Measurements from ENCODE around the gene CDH4. TPM values are rescaled to one million over a fixed set of nuclear protein-coding genes. Genes with fewer than 3 reads are reported as not detected.

CDH4 gene
- total and polyA plus RNA-seq, 5 donors from 2014 or later, result 0.07 to 0.69 (median 0.49) TPM; not detected in 1

- no peak overlapping the region for H3K4me3 Mint-ChIP-seq
- no peaks in the 10 kb centered on the region for H3K36me3 ChIP-seq (ENCODE audit: control insufficient read depth, insufficient read depth, low read length)
- DNase-seq, result no peak
- no peak overlapping the region for H3K27ac Mint-ChIP-seq
- ATAC-seq (ENCODE audit: low read depth in 2 of 2), result no peak
- no peaks in the 10 kb centered on the region for H3K36me3 Mint-ChIP-seq
- H3K4me3 ChIP-seq (ENCODE audit: low read depth, low read length), result no peak overlapping the region
- H3K9me3 ChIP-seq (ENCODE audit: control insufficient read depth in 2 of 2, low read length in 2 of 2), result no peaks in the 10 kb centered on the region
- no peaks in the 10 kb centered on the region for H3K27me3 Mint-ChIP-seq
- H3K27me3 ChIP-seq (ENCODE audit: control insufficient read depth, insufficient read depth, low read length), result no peaks in the 10 kb centered on the region
- H3K4me1 Mint-ChIP-seq, result no peaks in the 10 kb centered on the region
- H3K9me3 Mint-ChIP-seq, result peaks cover 0 to 2% (median 0%) of the 10 kb centered on the region in 7 donors
- no peak overlapping the region for H3K27ac ChIP-seq (ENCODE audit: insufficient read depth, low read length, poor library complexity, severe bottlenecking)
- H3K4me1 ChIP-seq (ENCODE audit: control insufficient read depth, insufficient read depth, low read length, poor library complexity, severe bottlenecking), result no peaks in the 10 kb centered on the region
Observed at GRCh38 chr20:61628901-61629601, 377.0 kb downstream of the CDH4 start.

DNA sequence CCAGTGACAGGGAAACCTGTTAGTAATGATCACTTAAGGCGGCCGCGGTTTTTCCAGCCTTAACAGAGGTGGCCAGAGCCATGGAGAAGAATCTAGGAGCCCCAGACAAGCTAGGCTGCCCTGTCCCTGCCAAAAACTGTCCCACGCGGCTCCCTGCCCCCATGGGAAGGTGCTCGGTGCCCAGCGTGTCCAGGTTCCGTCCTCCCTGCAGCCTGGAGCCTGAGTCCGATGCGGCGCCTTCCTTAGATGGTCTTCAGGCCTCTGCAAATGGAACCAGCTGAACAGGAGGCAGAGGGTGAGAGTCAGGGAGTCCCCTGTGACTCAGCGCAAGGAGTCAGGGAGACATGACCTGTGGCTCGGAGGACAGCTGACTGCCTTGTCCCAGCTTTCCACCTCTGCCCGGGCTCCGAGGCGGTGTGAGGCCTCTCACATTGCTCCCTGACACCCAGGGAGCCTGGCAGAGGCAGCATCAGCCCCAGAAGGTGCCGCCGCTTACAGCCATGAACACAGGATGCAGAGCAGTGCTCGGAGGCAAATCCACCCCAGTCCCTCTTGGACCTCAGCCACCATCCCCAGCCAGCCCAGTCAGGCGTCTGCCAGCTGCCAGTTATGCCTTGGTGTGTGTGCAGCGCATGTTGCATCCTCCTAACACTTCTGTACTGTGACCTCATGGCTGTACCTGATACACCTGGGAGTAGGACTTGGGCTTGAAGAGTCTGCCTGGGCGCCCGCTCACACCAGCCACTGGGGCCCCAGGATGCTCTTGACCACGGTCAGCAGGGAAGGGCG, 377.7 kb downstream of the CDH4 start:
- Histone ChIP-seq H3K4me3 (ENCODE audit: low read depth, low read length) (no peak overlapping the region), H3K9me3 (ENCODE audit: control insufficient read depth in 2 of 2, low read length in 2 of 2) (no peaks in the 10 kb centered on the region), H3K4me1 (ENCODE audit: control insufficient read depth, insufficient read depth, low read length, poor library complexity, severe bottlenecking) (no peaks in the 10 kb centered on the region), H3K36me3 (ENCODE audit: control insufficient read depth, insufficient read depth, low read length) (no peaks in the 10 kb centered on the region), H3K27ac (ENCODE audit: insufficient read depth, low read length, poor library complexity, severe bottlenecking) (no peak overlapping the region), H3K27me3 (ENCODE audit: control insufficient read depth, insufficient read depth, low read length) (no peaks in the 10 kb centered on the region)
- Mint-ChIP-seq H3K36me3 (no peaks in the 10 kb centered on the region), H3K4me1 (no peaks in the 10 kb centered on the region), H3K27ac (no peak overlapping the region), H3K27me3 (no peaks in the 10 kb centered on the region), H3K9me3 (peaks cover 0 to 2% (median 0%) of the 10 kb centered on the region in 7 donors), H3K4me3 (no peak overlapping the region)
- DNase-seq, result no peak
- no peak for ATAC-seq (ENCODE audit: low read depth in 2 of 2)

DNA sequence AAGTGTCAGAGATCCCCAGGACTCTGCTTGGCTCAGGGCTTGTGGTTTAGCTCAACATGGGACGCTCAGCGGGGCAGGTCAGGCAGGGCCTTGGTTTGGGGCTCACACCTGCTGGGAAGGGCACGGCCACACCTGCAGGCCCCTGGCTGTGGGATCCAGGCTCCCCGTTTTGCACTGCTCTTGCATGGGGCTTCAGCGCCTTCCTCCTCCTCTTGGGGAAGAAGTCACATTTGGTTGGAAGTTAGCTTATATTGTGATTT, 378.3 kb downstream of the CDH4 start:
- Mint-ChIP-seq H3K4me3 (no peak overlapping the region), H3K4me1 (no peaks in the 10 kb centered on the region), H3K9me3 (peaks cover 0 to 2% (median 0%) of the 10 kb centered on the region in 7 donors), H3K27ac (no peak overlapping the region), H3K36me3 (no peaks in the 10 kb centered on the region), H3K27me3 (no peaks in the 10 kb centered on the region)
- Histone ChIP-seq H3K27me3 (ENCODE audit: control insufficient read depth, insufficient read depth, low read length) (no peaks in the 10 kb centered on the region), H3K27ac (ENCODE audit: insufficient read depth, low read length, poor library complexity, severe bottlenecking) (no peak overlapping the region), H3K36me3 (ENCODE audit: control insufficient read depth, insufficient read depth, low read length) (no peaks in the 10 kb centered on the region), H3K4me3 (ENCODE audit: low read depth, low read length) (no peak overlapping the region), H3K4me1 (ENCODE audit: control insufficient read depth, insufficient read depth, low read length, poor library complexity, severe bottlenecking) (no peaks in the 10 kb centered on the region), H3K9me3 (ENCODE audit: control insufficient read depth in 2 of 2, low read length in 2 of 2) (no peaks in the 10 kb centered on the region)
- no peak for ATAC-seq (ENCODE audit: low read depth in 2 of 2)
- no peak for DNase-seq

- H3K4me1 ChIP-seq (ENCODE audit: control insufficient read depth, insufficient read depth, low read length, poor library complexity, severe bottlenecking), result no peaks in the 10 kb centered on the region
- no peak overlapping the region for H3K27ac ChIP-seq (ENCODE audit: insufficient read depth, low read length, poor library complexity, severe bottlenecking)
- Mint-ChIP-seq H3K36me3 (no peaks in the 10 kb centered on the region), H3K4me3 (no peak overlapping the region), H3K9me3 (peaks cover 0 to 2% (median 0%) of the 10 kb centered on the region in 7 donors), H3K4me1 (no peaks in the 10 kb centered on the region), H3K27ac (no peak overlapping the region), H3K27me3 (no peaks in the 10 kb centered on the region)
- no peaks in the 10 kb centered on the region for H3K27me3 ChIP-seq (ENCODE audit: control insufficient read depth, insufficient read depth, low read length)
- no peak overlapping the region for H3K4me3 ChIP-seq (ENCODE audit: low read depth, low read length)
- no peaks in the 10 kb centered on the region for H3K36me3 ChIP-seq (ENCODE audit: control insufficient read depth, insufficient read depth, low read length)
- ATAC-seq (ENCODE audit: low read depth in 2 of 2) (no peak), DNase-seq (no peak)
- H3K9me3 ChIP-seq (ENCODE audit: control insufficient read depth in 2 of 2, low read length in 2 of 2), result no peaks in the 10 kb centered on the region
Observed at GRCh38 chr20:61630816-61631215, 378.8 kb downstream of the CDH4 start.

DNA sequence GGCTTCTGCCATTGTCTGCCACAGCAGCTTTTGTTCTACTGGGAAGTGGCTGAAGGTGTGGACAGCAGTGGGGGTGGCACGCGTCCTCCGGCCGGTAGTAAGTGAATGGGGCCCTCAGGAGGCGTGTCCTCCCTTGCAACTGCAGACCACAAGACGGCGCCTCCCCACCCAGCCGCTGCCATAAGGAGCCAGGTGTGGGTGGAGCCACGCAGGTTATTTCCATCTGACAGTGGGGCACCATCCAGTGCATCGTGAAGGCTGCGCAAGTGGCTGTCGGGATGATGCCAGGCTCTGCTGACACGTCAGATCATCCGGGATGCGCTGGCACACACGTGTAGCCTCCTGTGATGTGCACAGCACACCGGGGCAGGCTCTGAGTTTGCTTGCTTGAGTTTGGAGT, 379.7 kb downstream of the CDH4 start:
- peaks cover 0 to 2% (median 0%) of the 10 kb centered on the region in 7 donors for H3K9me3 Mint-ChIP-seq
- Histone ChIP-seq H3K36me3 (ENCODE audit: control insufficient read depth, insufficient read depth, low read length) (no peaks in the 10 kb centered on the region), H3K4me3 (ENCODE audit: low read depth, low read length) (no peak overlapping the region), H3K27me3 (ENCODE audit: control insufficient read depth, insufficient read depth, low read length) (no peaks in the 10 kb centered on the region), H3K9me3 (ENCODE audit: control insufficient read depth in 2 of 2, low read length in 2 of 2) (no peaks in the 10 kb centered on the region), H3K4me1 (ENCODE audit: control insufficient read depth, insufficient read depth, low read length, poor library complexity, severe bottlenecking) (no peaks in the 10 kb centered on the region), H3K27ac (ENCODE audit: insufficient read depth, low read length, poor library complexity, severe bottlenecking) (no peak overlapping the region)
- DNase-seq, result no peak
- no peaks in the 10 kb centered on the region for H3K36me3 Mint-ChIP-seq
- H3K27ac Mint-ChIP-seq, result no peak overlapping the region
- no peaks in the 10 kb centered on the region for H3K27me3 Mint-ChIP-seq
- ATAC-seq (ENCODE audit: low read depth in 2 of 2), result no peak
- H3K4me1 Mint-ChIP-seq, result no peaks in the 10 kb centered on the region
- H3K4me3 Mint-ChIP-seq, result no peak overlapping the region

DNA sequence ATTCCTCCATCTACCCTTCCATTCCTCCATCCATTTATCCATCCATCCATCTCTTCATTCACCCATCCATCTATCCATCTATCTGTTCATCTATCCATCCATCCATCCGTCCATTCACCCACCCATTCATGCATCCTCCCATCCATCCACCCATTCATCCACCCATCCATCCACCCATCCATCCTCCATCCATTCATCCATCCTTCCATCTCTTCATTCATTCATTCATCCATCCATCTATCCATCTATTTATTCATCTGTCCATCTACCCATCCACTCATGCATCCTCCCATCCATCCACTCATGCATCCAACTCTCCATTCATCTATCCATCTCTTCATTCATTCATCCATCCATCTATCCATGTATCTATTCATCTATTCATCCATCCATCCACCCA, 380.9 kb downstream of the CDH4 start:
- no peaks in the 10 kb centered on the region for H3K36me3 Mint-ChIP-seq
- no peak overlapping the region for H3K4me3 ChIP-seq (ENCODE audit: low read depth, low read length)
- H3K27me3 ChIP-seq (ENCODE audit: control insufficient read depth, insufficient read depth, low read length), result no peaks in the 10 kb centered on the region
- H3K27ac ChIP-seq (ENCODE audit: insufficient read depth, low read length, poor library complexity, severe bottlenecking), result no peak overlapping the region
- H3K27ac Mint-ChIP-seq, result no peak overlapping the region
- H3K4me3 Mint-ChIP-seq, result no peak overlapping the region
- peaks cover 0 to 2% (median 0%) of the 10 kb centered on the region in 7 donors for H3K9me3 Mint-ChIP-seq
- no peaks in the 10 kb centered on the region for H3K36me3 ChIP-seq (ENCODE audit: control insufficient read depth, insufficient read depth, low read length)
- H3K4me1 ChIP-seq (ENCODE audit: control insufficient read depth, insufficient read depth, low read length, poor library complexity, severe bottlenecking), result no peaks in the 10 kb centered on the region
- H3K9me3 ChIP-seq (ENCODE audit: control insufficient read depth in 2 of 2, low read length in 2 of 2), result no peaks in the 10 kb centered on the region
- DNase-seq (no peak), ATAC-seq (ENCODE audit: low read depth in 2 of 2) (no peak)
- no peaks in the 10 kb centered on the region for H3K4me1 Mint-ChIP-seq
- no peaks in the 10 kb centered on the region for H3K27me3 Mint-ChIP-seq

GRCh38 chr20:61634376-61635145, 382.5 kb downstream of the CDH4 start:
- H3K9me3 ChIP-seq (ENCODE audit: control insufficient read depth in 2 of 2, low read length in 2 of 2), result no peaks in the 10 kb centered on the region
- H3K4me1 ChIP-seq (ENCODE audit: control insufficient read depth, insufficient read depth, low read length, poor library complexity, severe bottlenecking), result no peaks in the 10 kb centered on the region
- H3K4me1 Mint-ChIP-seq, result no peaks in the 10 kb centered on the region
- H3K36me3 ChIP-seq (ENCODE audit: control insufficient read depth, insufficient read depth, low read length), result no peaks in the 10 kb centered on the region
- H3K27me3 ChIP-seq (ENCODE audit: control insufficient read depth, insufficient read depth, low read length), result no peaks in the 10 kb centered on the region
- H3K4me3 Mint-ChIP-seq, result no peak overlapping the region
- H3K27me3 Mint-ChIP-seq, result no peaks in the 10 kb centered on the region
- DNase-seq, result no peak
- peaks cover 0 to 2% (median 0%) of the 10 kb centered on the region in 7 donors for H3K9me3 Mint-ChIP-seq
- no peak overlapping the region for H3K4me3 ChIP-seq (ENCODE audit: low read depth, low read length)
- no peak for ATAC-seq (ENCODE audit: low read depth in 2 of 2)
- H3K27ac ChIP-seq (ENCODE audit: insufficient read depth, low read length, poor library complexity, severe bottlenecking), result no peak overlapping the region
- no peak overlapping the region for H3K27ac Mint-ChIP-seq
- no peaks in the 10 kb centered on the region for H3K36me3 Mint-ChIP-seq

All from CD4-positive, CD25-positive, alpha-beta regulatory T cell (primary cell).